Panc1 (cell line): Measurements from ENCODE around the gene ST3GAL5. TPM values are rescaled to one million over a fixed set of nuclear protein-coding genes. Genes with fewer than 3 reads are reported as not detected.

ENCODE experiments used
- ATAC-seq: fragments of 200-7000 bp; cut with Tn5 transposase; 2 replicates; pipeline ENCODE4 v1.9.1; 2020; ENCODE audit warnings: mild to moderate bottlenecking, moderate library complexity
- BruUV-seq: library from RNA; stranded (reverse); fragments of 400-500 nt; replicated peaks from 2 replicates; lab custom pipeline; 2021; lab: Mats Ljungman, UMichigan
- CTCF ChIA-PET: fragments of 300-600 bp; sonication (Branson Sonifier 250); formaldehyde crosslinking; loops from one replicate; lab custom pipeline; 2022; ENCODE audit warnings: antibody characterized with exemption; lab: Charles Lee
- POLR2A ChIA-PET: fragments of 300-600 bp; sonication (Branson Sonifier 250); formaldehyde crosslinking; loops from one replicate; lab custom pipeline; 2022; ENCODE audit warnings: antibody characterized with exemption; lab: Charles Lee
- DNase-seq: peaks from one replicate; pipeline ENCODE4 v3.0.0-alpha.2; 2010; ENCODE audit warnings: low read depth, low spot score
- H3K27ac ChIP-seq: 2 replicates; pipeline ENCODE4 v1.5.1; 2011; ENCODE audit warnings: mild to moderate bottlenecking, low read length, inconsistent platforms
- H3K27me3 ChIP-seq: fragments of 200-500 bp; sonication (Bioruptor generic); 2 replicates; pipeline ENCODE4 v1.6.0; 2014; ENCODE audit warnings: low read length, inconsistent platforms; ENCODE audit not compliant: control insufficient read depth, insufficient read depth
- H3K36me3 ChIP-seq: fragments of 200-500 bp; sonication (Bioruptor generic); 2 replicates; pipeline ENCODE4 v1.5.1; 2014; ENCODE audit warnings: inconsistent platforms, mild to moderate bottlenecking, low read length, moderate library complexity; ENCODE audit not compliant: control insufficient read depth, insufficient read depth
- H3K4me1 ChIP-seq: 2 replicates; pipeline ENCODE4 v1.5.1; 2011; ENCODE audit warnings: inconsistent platforms, mild to moderate bottlenecking, low read length, moderate library complexity; ENCODE audit not compliant: control insufficient read depth, insufficient read depth
- H3K4me3 ChIP-seq, 2 experiments: 2 replicates each; pipeline ENCODE4 v1.5.1; 2011 to 2012; ENCODE audit warnings: low read depth in 2 of 2, low read length in 2 of 2, mild to moderate bottlenecking in 2 of 2, inconsistent platforms in 1 of 2, moderate library complexity in 1 of 2
- H3K9me3 ChIP-seq: fragments of 200-500 bp; sonication (Bioruptor generic); 2 replicates; pipeline ENCODE4 v1.5.1; 2014; ENCODE audit warnings: low read depth, mild to moderate bottlenecking, inconsistent platforms, low read length, moderate library complexity; ENCODE audit not compliant: control insufficient read depth, insufficient read depth
- CTCF ChIP-seq: fragments of 450-650 bp; IDR thresholded peaks from 2 replicates; pipeline ENCODE4 v1.5.1; 2017; ENCODE audit warnings: mild to moderate bottlenecking
- POLR2AphosphoS5 ChIP-seq: IDR thresholded peaks from 2 replicates; pipeline ENCODE4 v1.6.1; 2012; ENCODE audit warnings: mild to moderate bottlenecking, low read depth, low read length, moderate library complexity
- REST ChIP-seq, 2 experiments: IDR thresholded peaks; 2 replicates each; pipeline ENCODE4 v1.6.1; 2011 to 2012; ENCODE audit warnings: low read depth in 2 of 2, control low read depth in 1 of 2, low read length in 1 of 2, mild to moderate bottlenecking in 1 of 2, moderate library complexity in 1 of 2; ENCODE audit not compliant: insufficient read depth in 1 of 2
- SIN3A ChIP-seq: IDR thresholded peaks from 2 replicates; pipeline ENCODE4 v1.6.1; 2012; ENCODE audit warnings: low read depth, mild to moderate bottlenecking, low read length, moderate library complexity, borderline replicate concordance; ENCODE audit not compliant: insufficient read depth
- TCF7L2 ChIP-seq: IDR thresholded peaks from 2 replicates; pipeline ENCODE4 v1.6.1; 2011; ENCODE audit warnings: mild to moderate bottlenecking, low read depth, low read length, inconsistent platforms
- in situ Hi-C: cut with HindIII; loops from 2 replicates; pipeline ENCODE4 v1.10.0; 2016; ENCODE audit warnings: low sequenced_read_pairs, low pct_unique_long_range_greater_than_20kb
- intact Hi-C: fragments of 100-400 bp; cut with micrococcal nuclease; formaldehyde crosslinking; loops from one replicate; pipeline ENCODE4 v1.10.0; 2022; ENCODE audit not compliant: unreplicated experiment
- total RNA-seq: library from RNA; stranded (reverse); gene quantifications from one replicate; pipeline ENCODE4 v1.2.1, GENCODE V29; 2021; ENCODE audit not compliant: unreplicated experiment

Gene ST3GAL5
- total RNA-seq, 1 experiment from 2014 or later = 5.0 TPM

GRCh38 chr2:85851253-85852151, 37.3 kb downstream of the ST3GAL5 start:
- CTCF ChIA-PET = no interaction called here
- Histone ChIP-seq H3K27me3 (no peaks in the 10 kb centered on the region), H3K27ac (no peak overlapping the region), H3K4me3 (no peak overlapping the region), H3K9me3 (no peaks in the 10 kb centered on the region), H3K36me3 (no peaks in the 10 kb centered on the region), H3K4me1 (no peaks in the 10 kb centered on the region)
- in situ Hi-C loops (no loop called here), intact Hi-C loops (no loop called here)
- no peak for ATAC-seq
- no peak for TF ChIP-seq TCF7L2
- TF ChIP-seq SIN3A = no peak
- no peak for TF ChIP-seq REST (IDR thresholded peaks at IDR 0.05; ENCODE audit: insufficient read depth in 1 of 2, low read depth in 2 of 2, low read length in 1 of 2)
- no peak for TF ChIP-seq CTCF
- TF ChIP-seq POLR2AphosphoS5 = no peak
- no peak for DNase-seq
- no TSS peak for BruUV-seq
- POLR2A ChIA-PET = no interaction called here

- H3K27me3 ChIP-seq = no peaks in the 10 kb centered on the region
- ChIA-PET POLR2A (no interaction called here), CTCF (interaction anchor here (0.7 kb wide), 1 partner anchor 137 kb away, joined by 3 read pairs; no protein-coding TSS in a partner anchor)
- intact Hi-C loops = no loop called here
- no TSS peak for BruUV-seq
- H3K27ac ChIP-seq = no peak overlapping the region
- TF ChIP-seq REST (IDR thresholded peaks at IDR 0.05; ENCODE audit: insufficient read depth in 1 of 2, low read depth in 2 of 2, low read length in 1 of 2) (no peak), POLR2AphosphoS5 (no peak), SIN3A (no peak), CTCF (no peak), TCF7L2 (no peak)
- ATAC-seq = no peak
- in situ Hi-C loops = no loop called here
- no peaks in the 10 kb centered on the region for H3K36me3 ChIP-seq
- no peak for DNase-seq
- no peaks in the 10 kb centered on the region for H3K4me1 ChIP-seq
- H3K4me3 ChIP-seq = no peak overlapping the region
- no peaks in the 10 kb centered on the region for H3K9me3 ChIP-seq
Observed at GRCh38 chr2:85850451-85850850, 38.3 kb downstream of the ST3GAL5 start.
